Keratinocyte (primary cell): ENCODE measurements around the gene GNPTG.

Source experiments
- CTCF ChIP-seq, 3 experiments: IDR thresholded peaks in 1 of 3; conservative IDR thresholded peaks in 1 of 3; optimal IDR thresholded peaks in 1 of 3; 2 replicates in 2 of 3; 3 replicates in 1 of 3; pipeline versions ENCODE3 to v1.5.1; 2011; ENCODE audit warnings: low read length in 3 of 3, mild to moderate bottlenecking in 3 of 3, moderate library complexity in 2 of 3, control low read depth in 1 of 3, inconsistent platforms in 1 of 3; ENCODE audit not compliant: insufficient read depth in 2 of 3; ENCODE audit errors: extremely low read depth in 1 of 3
- EZH2 ChIP-seq: IDR thresholded peaks from one replicate; pipeline ENCODE4 v1.6.1; 2012; ENCODE audit warnings: inconsistent platforms, mild to moderate bottlenecking, low read length, moderate library complexity

GRCh38 chr16:1349351-1349750 is 2.4 kb upstream of the GNPTG start:
- TF ChIP-seq CTCF (optimal IDR thresholded peaks at IDR 0.05 in 1 of 3, IDR thresholded peaks at IDR 0.05 in 1 of 3, conservative IDR thresholded peaks at IDR 0.05 in 1 of 3; ENCODE audit: extremely low read depth in 1 of 3, insufficient read depth in 2 of 3, low read length in 3 of 3) (no peak), EZH2 (no peak)
